A673 (cell line): ENCODE data around the gene LINC01488. TPM values are rescaled to one million over a fixed set of nuclear protein-coding genes. Genes with fewer than 3 reads are reported as not detected.

Experiments used
- BruUV-seq: library from RNA; stranded (reverse); fragments of 400-500 nt; replicated peaks from 2 replicates; lab custom pipeline; 2021; lab: Mats Ljungman, UMichigan
- CTCF ChIA-PET: fragments of 300-600 bp; sonication (Branson Sonifier 250); formaldehyde crosslinking; loops from one replicate; lab custom pipeline; 2022; ENCODE audit warnings: antibody characterized with exemption; lab: Charles Lee
- POLR2A ChIA-PET: fragments of 300-600 bp; sonication (Branson Sonifier 250); formaldehyde crosslinking; loops from one replicate; lab custom pipeline; 2022; ENCODE audit warnings: antibody characterized with exemption; ENCODE audit not compliant: low non-redundant PET; lab: Charles Lee
- DNase-seq: peaks from one replicate; pipeline ENCODE4 v3.0.0-alpha.2; 2015; ENCODE audit warnings: low spot score
- H3K27ac ChIP-seq: fragments of 200-600 bp; sonication (generic); 2 replicates; pipeline ENCODE4 v1.5.1; 2016; ENCODE audit warnings: mixed run types, low read depth, mild to moderate bottlenecking, mixed read lengths, antibody characterized with exemption, low read length; ENCODE audit not compliant: poor library complexity, severe bottlenecking
- H3K27me3 ChIP-seq: fragments of 200-600 bp; sonication (generic); replicated peaks from 2 replicates; pipeline ENCODE4 v1.6.1; 2017; ENCODE audit warnings: mixed run types, low read depth, mild to moderate bottlenecking, mixed read lengths, antibody characterized with exemption, low read length; ENCODE audit not compliant: insufficient read depth, poor library complexity
- H3K36me3 ChIP-seq: fragments of 200-600 bp; sonication (generic); 2 replicates; pipeline ENCODE4 v1.6.1; 2016; ENCODE audit warnings: mixed run types, mild to moderate bottlenecking, mixed read lengths, antibody characterized with exemption, low read length; ENCODE audit not compliant: insufficient read depth, poor library complexity, severe bottlenecking
- H3K4me1 ChIP-seq: fragments of 200-600 bp; sonication (generic); 2 replicates; pipeline ENCODE4 v1.6.1; 2017; ENCODE audit warnings: mixed run types, mild to moderate bottlenecking, mixed read lengths, antibody characterized with exemption, low read length; ENCODE audit not compliant: insufficient read depth, poor library complexity, severe bottlenecking
- H3K4me3 ChIP-seq: fragments of 200-600 bp; sonication (generic); 2 replicates; pipeline ENCODE4 v1.5.1; 2016; ENCODE audit warnings: low read depth, mixed run types, mild to moderate bottlenecking, mixed read lengths, low read length; ENCODE audit not compliant: poor library complexity, severe bottlenecking
- H3K9me3 ChIP-seq: fragments of 200-600 bp; sonication (generic); 2 replicates; pipeline ENCODE4 v1.6.1; 2016; ENCODE audit warnings: mixed run types, low read depth, mild to moderate bottlenecking, mixed read lengths, antibody characterized with exemption, low read length; ENCODE audit not compliant: poor library complexity, severe bottlenecking
- CTCF ChIP-seq: fragments of 300-800, 200-600 bp; sonication (generic); conservative IDR thresholded peaks from 2 replicates; pipeline ENCODE4 v1.5.1; 2017; ENCODE audit warnings: low read depth, mild to moderate bottlenecking, antibody characterized with exemption, low read length, moderate library complexity, mixed read lengths
- EZH2 ChIP-seq: fragments of 200-600 bp; sonication (generic); IDR thresholded peaks from 2 replicates; pipeline ENCODE4 v1.6.1; 2017; ENCODE audit warnings: borderline replicate concordance, low read depth, mild to moderate bottlenecking, mixed read lengths, antibody characterized with exemption, low read length; ENCODE audit not compliant: poor library complexity, severe bottlenecking
- intact Hi-C: fragments of 100-400 bp; cut with micrococcal nuclease; formaldehyde crosslinking; loops from one replicate; pipeline ENCODE4 v1.10.0; 2022; ENCODE audit not compliant: unreplicated experiment
- total RNA-seq: library from RNA; stranded (reverse); gene quantifications from 2 replicates; pipeline ENCODE4 v1.2.3, GENCODE V29; 2021

The LINC01488 gene
- total RNA-seq, 1 experiment from 2014 or later = not detected

DNA sequence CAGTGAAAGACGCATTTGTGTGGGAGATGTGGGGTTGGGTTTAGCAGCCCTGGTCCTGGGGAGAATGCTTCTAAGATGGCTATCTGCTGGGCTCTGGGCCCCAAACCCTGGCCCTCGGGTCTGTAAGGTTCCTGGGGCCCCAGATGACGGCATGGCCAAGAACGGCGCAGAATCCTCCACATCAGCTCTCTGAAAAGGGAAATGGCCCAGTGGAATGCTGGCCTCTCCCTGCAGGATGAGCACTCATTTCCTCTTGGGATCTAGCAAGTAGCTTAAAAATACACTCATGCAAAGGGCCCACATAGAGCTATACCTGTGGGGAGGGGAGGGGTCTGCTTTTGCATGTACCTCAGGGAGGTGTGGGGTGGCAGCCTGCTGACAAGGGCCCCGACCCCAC, 37.5 kb upstream of the LINC01488 start:
- no peaks in the 10 kb centered on the region for H3K36me3 ChIP-seq
- TF ChIP-seq EZH2 (no peak), CTCF (no peak)
- H3K4me1 ChIP-seq = peaks cover 29% of the 10 kb centered on the region
- no peaks in the 10 kb centered on the region for H3K9me3 ChIP-seq
- H3K4me3 ChIP-seq = peak overlapping the region; percentile 38
- BruUV-seq = TSS peak; percentile 94
- CTCF ChIA-PET = no interaction called here
- no peaks in the 10 kb centered on the region for H3K27me3 ChIP-seq
- DNase-seq = no peak
- peak overlapping the region; percentile 79 for H3K27ac ChIP-seq
- POLR2A ChIA-PET = no interaction called here
- intact Hi-C loops = loop anchor here (2.0 to 5.0 kb wide), 2 partner anchors 147 to 342 kb away; no protein-coding TSS in a partner anchor

GRCh38 chr11:69444381-69445130, 36.9 kb upstream of the LINC01488 start:
- Histone ChIP-seq H3K4me3 (no peak overlapping the region), H3K27ac (peak overlapping the region; percentile 79), H3K36me3 (no peaks in the 10 kb centered on the region), H3K9me3 (no peaks in the 10 kb centered on the region), H3K27me3 (no peaks in the 10 kb centered on the region), H3K4me1 (peaks cover 29% of the 10 kb centered on the region)
- TF ChIP-seq EZH2 = no peak
- peak; percentile 61 for TF ChIP-seq CTCF
- CTCF ChIA-PET = interaction anchor here (0.5 kb wide), 1 partner anchor 195 kb away, joined by 6 read pairs; no protein-coding TSS in a partner anchor
- intact Hi-C loops = loop anchor here (5.0 kb wide), 1 partner anchor 342 kb away; no protein-coding TSS in a partner anchor
- BruUV-seq = no TSS peak
- peak; percentile 70 for DNase-seq
- POLR2A ChIA-PET = no interaction called here

GRCh38 chr11:69445131-69445470, 36.4 kb upstream of the LINC01488 start:
- CTCF ChIA-PET = no interaction called here
- peak overlapping the region; percentile 27 for H3K27ac ChIP-seq
- POLR2A ChIA-PET = no interaction called here

More at GRCh38 chr11:69445131-69445470, 36.4 kb upstream of the LINC01488 start:
- DNase-seq = no peak
- TF ChIP-seq CTCF (no peak), EZH2 (no peak)
- no peaks in the 10 kb centered on the region for H3K36me3 ChIP-seq
- intact Hi-C loops = no loop called here
- no peak overlapping the region for H3K4me3 ChIP-seq
- H3K9me3 ChIP-seq = no peaks in the 10 kb centered on the region
- H3K27me3 ChIP-seq = no peaks in the 10 kb centered on the region
- BruUV-seq = no TSS peak
- H3K4me1 ChIP-seq = peaks cover 29% of the 10 kb centered on the region
